Esophagus muscularis mucosa (tissue), 4 donors: Measurements from ENCODE around the gene PRKCB. TPM values are rescaled to one million over a fixed set of nuclear protein-coding genes. Genes with fewer than 3 reads are reported as not detected.

Experiments
- DNase-seq: peaks from one replicate; pipeline ENCODE4 v3.0.0-alpha.2; 2017; ENCODE audit errors: extremely low spot score
- H3K27ac ChIP-seq, 4 donors: fragments of 200-600 bp; sonication (generic); replicated peaks in 1 of 4; 1 replicate in 3 of 4; 2 replicates in 1 of 4; pipeline ENCODE4 v1.5.1; 2016 to 2019; ENCODE audit warnings: mild to moderate bottlenecking in 1 of 4
- H3K27me3 ChIP-seq, 4 donors: fragments of 200-600 bp; sonication (generic); one replicate each; pipeline versions ENCODE4 v1.5.1 to v1.6.0; 2016 to 2019
- H3K36me3 ChIP-seq, 4 donors: fragments of 200-600 bp; sonication (generic); one replicate each; pipeline ENCODE4 v1.5.1; 2016 to 2019
- H3K4me1 ChIP-seq, 4 donors: fragments of 200-600 bp; sonication (generic); one replicate each; pipeline ENCODE4 v1.5.1; 2016 to 2019
- H3K4me3 ChIP-seq, 4 donors: fragments of 200-600 bp; sonication (generic); 1 replicate in 2 of 4; 2 replicates in 2 of 4; pipeline ENCODE4 v1.5.1; 2016 to 2019; ENCODE audit warnings: mild to moderate bottlenecking in 4 of 4, moderate library complexity in 1 of 4
- H3K9me3 ChIP-seq, 4 donors: fragments of 200-600 bp; sonication (generic); 1 replicate in 3 of 4; 2 replicates in 1 of 4; pipeline ENCODE4 v1.5.1; 2016 to 2019
- EP300 ChIP-seq: sonication (generic); formaldehyde crosslinking; IDR thresholded peaks from one replicate; pipeline ENCODE4 v1.6.1; 2017; ENCODE audit warnings: antibody characterized with exemption
- POLR2A ChIP-seq: fragments of 450-650 bp; IDR thresholded peaks from one replicate; pipeline ENCODE4 v1.6.1; 2017; ENCODE audit warnings: antibody characterized with exemption, moderate library complexity, mild to moderate bottlenecking, low read depth
- POLR2AphosphoS5 ChIP-seq, 2 donors: sonication (generic); formaldehyde crosslinking; IDR thresholded peaks; one replicate each; pipeline ENCODE4 v1.6.1; 2017; ENCODE audit warnings: antibody characterized with exemption in 2 of 2
- WGBS: methylation state at CpG from one replicate; pipeline ENCODE4 v1.1.5; 2018; 5-methylcytosine and 5-hydroxymethylcytosine counted together
- intact Hi-C: fragments of 100-400 bp; cut with DNase I; formaldehyde crosslinking; loops from one replicate; pipeline ENCODE4 v1.15.1; 2023
- total RNA-seq, 4 donors: library from RNA; depleted of rRNA; stranded (reverse); fragments of >200 nt; gene quantifications; one replicate each; pipeline versions ENCODE4 v1.1.0 to v1.2.1, GENCODE V29; 2016
- TF ChIP-seq, protein P1 (sequence below), 3 experiments: fragments of 200-600 bp in 2 of 3; fragments of 450-650 bp in 1 of 3; sonication (generic) in 2 of 3; IDR thresholded peaks; one replicate each; pipeline ENCODE4 v1.5.1; 2017 to 2019; ENCODE audit warnings: antibody characterized with exemption in 3 of 3, mild to moderate bottlenecking in 2 of 3, moderate library complexity in 1 of 3

PRKCB gene
- total RNA-seq, 4 donors from 2014 or later: 5.8 to 15.6 (median 9.7) TPM

DNA sequence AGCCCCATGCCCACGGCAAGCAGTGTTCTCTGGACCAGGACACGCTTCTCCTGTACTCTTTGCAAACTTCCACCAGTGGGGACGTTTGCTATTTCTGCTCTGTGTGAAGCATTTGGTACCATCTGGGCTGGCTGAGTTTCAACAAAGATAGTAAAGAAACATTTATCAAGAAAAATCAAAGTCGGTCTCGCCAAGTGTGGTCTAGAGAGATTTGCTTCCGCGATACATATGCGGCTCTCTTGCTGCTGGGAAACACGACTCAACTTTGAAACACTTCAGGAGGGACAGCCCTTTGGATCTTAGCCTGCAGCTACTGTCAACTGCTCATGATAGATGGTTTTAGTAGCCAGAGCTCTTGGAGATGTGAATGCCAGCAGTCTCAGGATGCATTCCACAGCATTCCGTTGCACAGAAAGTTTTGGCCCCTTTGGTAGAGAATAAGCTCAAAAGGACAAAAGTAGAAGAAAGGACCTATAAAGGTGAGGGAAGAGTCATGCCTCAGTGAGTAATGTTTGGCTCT lies 252.2 kb downstream of the PRKCB start:
- TF ChIP-seq EP300 (no peak), POLR2AphosphoS5 (IDR thresholded peaks at IDR 0.05) (no peak), POLR2A (no peak)
- TF ChIP-seq, protein P1, sequence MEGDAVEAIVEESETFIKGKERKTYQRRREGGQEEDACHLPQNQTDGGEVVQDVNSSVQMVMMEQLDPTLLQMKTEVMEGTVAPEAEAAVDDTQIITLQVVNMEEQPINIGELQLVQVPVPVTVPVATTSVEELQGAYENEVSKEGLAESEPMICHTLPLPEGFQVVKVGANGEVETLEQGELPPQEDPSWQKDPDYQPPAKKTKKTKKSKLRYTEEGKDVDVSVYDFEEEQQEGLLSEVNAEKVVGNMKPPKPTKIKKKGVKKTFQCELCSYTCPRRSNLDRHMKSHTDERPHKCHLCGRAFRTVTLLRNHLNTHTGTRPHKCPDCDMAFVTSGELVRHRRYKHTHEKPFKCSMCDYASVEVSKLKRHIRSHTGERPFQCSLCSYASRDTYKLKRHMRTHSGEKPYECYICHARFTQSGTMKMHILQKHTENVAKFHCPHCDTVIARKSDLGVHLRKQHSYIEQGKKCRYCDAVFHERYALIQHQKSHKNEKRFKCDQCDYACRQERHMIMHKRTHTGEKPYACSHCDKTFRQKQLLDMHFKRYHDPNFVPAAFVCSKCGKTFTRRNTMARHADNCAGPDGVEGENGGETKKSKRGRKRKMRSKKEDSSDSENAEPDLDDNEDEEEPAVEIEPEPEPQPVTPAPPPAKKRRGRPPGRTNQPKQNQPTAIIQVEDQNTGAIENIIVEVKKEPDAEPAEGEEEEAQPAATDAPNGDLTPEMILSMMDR (IDR thresholded peaks at IDR 0.05): no peak
- no peak overlapping the region for H3K27ac ChIP-seq
- WGBS: 21% methylated on average over 10 of the region's 10 CpGs

DNA sequence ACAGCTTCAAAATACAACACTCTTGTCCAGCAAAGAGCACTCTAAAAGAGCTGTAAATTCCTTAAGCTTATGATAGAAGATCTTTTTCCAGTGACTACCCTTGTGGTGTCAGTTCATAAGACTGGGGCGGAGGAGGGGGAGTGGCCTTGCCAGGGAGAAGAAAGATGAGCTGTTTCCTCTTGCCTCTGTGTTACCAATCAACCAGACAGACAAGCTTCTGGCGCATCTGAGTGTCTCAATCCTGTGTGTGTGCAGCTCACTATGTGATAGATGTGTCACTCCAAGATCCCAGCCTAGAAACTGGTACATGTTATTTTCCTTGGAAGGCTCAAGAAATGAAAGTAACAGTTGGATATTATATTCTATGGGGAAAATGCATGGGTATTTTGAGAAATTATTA lies 253.0 kb downstream of the PRKCB start:
- Histone ChIP-seq H3K36me3 (no peaks in the 10 kb centered on the region), H3K9me3 (peaks cover 0 to 19% (median 15%) of the 10 kb centered on the region in 4 donors), H3K4me1 (no peaks in the 10 kb centered on the region), H3K27me3 (no peaks in the 10 kb centered on the region), H3K27ac (no peak overlapping the region), H3K4me3 (no peak overlapping the region)
- TF ChIP-seq POLR2A: no peak
- TF ChIP-seq EP300: no peak
- TF ChIP-seq, protein P1 (IDR thresholded peaks at IDR 0.05): no peak
- no peak for TF ChIP-seq POLR2AphosphoS5 (IDR thresholded peaks at IDR 0.05)
- intact Hi-C loops: no loop called here
- DNase-seq: peak; percentile 29
- WGBS: 53% methylated on average over 2 of the region's 2 CpGs

More for the DNA sequence above, 252.2 kb downstream of the PRKCB start:
- no peaks in the 10 kb centered on the region for H3K4me1 ChIP-seq
- no peaks in the 10 kb centered on the region for H3K36me3 ChIP-seq
- H3K9me3 ChIP-seq: peaks cover 0 to 19% (median 15%) of the 10 kb centered on the region in 4 donors
- DNase-seq: peak; percentile 34
- H3K4me3 ChIP-seq: no peak overlapping the region
- no peaks in the 10 kb centered on the region for H3K27me3 ChIP-seq
- intact Hi-C loops: no loop called here

DNA sequence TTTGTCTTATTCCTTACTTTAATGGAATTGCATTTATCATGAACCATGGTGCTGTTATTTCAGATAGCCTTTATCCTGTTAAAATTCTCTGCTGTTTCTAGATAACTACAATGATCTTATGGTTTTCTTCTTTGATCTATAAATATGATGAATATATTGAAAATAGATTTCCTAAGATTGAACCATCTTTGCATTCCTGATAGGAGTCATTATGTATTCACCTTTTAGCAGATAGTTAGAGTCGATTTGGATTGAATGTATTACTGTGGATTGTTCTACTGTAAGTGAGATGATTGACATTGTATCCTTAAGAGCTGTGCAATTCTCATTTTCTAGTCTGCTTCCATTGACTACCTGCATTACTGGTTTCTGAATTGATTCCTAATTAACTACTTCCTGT lies 255.3 kb downstream of the PRKCB start:
- Histone ChIP-seq H3K27ac (no peak overlapping the region), H3K36me3 (no peaks in the 10 kb centered on the region), H3K27me3 (no peaks in the 10 kb centered on the region), H3K4me1 (no peaks in the 10 kb centered on the region), H3K9me3 (peaks cover 0 to 19% (median 15%) of the 10 kb centered on the region in 4 donors), H3K4me3 (no peak overlapping the region)
- WGBS: 75% methylated on average over 1 of the region's 1 CpG
- DNase-seq: no peak
- intact Hi-C loops: no loop called here
- no peak for TF ChIP-seq POLR2AphosphoS5 (IDR thresholded peaks at IDR 0.05)
- TF ChIP-seq, protein P1 (IDR thresholded peaks at IDR 0.05): no peak
- TF ChIP-seq EP300: no peak
- TF ChIP-seq POLR2A: no peak

GRCh38 chr16:24093049-24093448 lies 257.3 kb downstream of the PRKCB start:
- no peaks in the 10 kb centered on the region for H3K27me3 ChIP-seq
- TF ChIP-seq, protein P1 (IDR thresholded peaks at IDR 0.05): no peak
- TF ChIP-seq POLR2AphosphoS5 (IDR thresholded peaks at IDR 0.05): no peak
- TF ChIP-seq POLR2A: no peak
- no peak for TF ChIP-seq EP300
- peaks cover 0 to 19% (median 15%) of the 10 kb centered on the region in 4 donors for H3K9me3 ChIP-seq
- no peaks in the 10 kb centered on the region for H3K4me1 ChIP-seq
- no peak overlapping the region for H3K27ac ChIP-seq
- DNase-seq: no peak
- H3K36me3 ChIP-seq: no peaks in the 10 kb centered on the region
- intact Hi-C loops: no loop called here
- no peak overlapping the region for H3K4me3 ChIP-seq

DNA sequence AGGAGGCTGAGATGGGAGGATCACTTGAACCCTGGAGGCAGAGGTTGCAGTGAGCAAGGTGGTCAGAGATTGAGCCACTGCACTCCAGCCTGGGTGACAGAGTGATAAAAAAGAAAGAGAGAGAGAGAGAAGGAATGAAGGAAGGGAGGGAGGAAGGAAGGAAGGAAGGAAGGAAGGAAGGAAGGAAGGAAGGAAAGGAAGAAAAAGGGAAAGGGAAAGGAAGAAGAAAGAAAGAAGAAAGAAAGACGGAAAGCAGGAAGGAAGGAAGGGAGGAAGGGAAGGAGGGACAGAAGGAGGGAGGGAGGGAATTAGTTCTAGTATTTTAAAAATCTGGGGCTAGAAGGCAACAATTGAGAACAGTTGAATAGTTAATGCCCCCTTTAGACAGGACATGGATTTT lies 258.9 kb downstream of the PRKCB start:
- Histone ChIP-seq H3K4me1 (no peaks in the 10 kb centered on the region), H3K27ac (no peak overlapping the region), H3K9me3 (peaks cover 0 to 19% (median 15%) of the 10 kb centered on the region in 4 donors), H3K36me3 (no peaks in the 10 kb centered on the region), H3K27me3 (no peaks in the 10 kb centered on the region), H3K4me3 (no peak overlapping the region)
- no peak for DNase-seq
- intact Hi-C loops: no loop called here
- TF ChIP-seq POLR2AphosphoS5 (IDR thresholded peaks at IDR 0.05): no peak
- TF ChIP-seq EP300: no peak
- TF ChIP-seq, protein P1 (IDR thresholded peaks at IDR 0.05): no peak
- TF ChIP-seq POLR2A: no peak
- WGBS: no CpG with 5 or more reads among the region's 1 CpG
